ENCODE data around the gene ATAD3A.
A peak's percentile ranks its signal among the peaks of the same experiment; 100 is the strongest.
"Not testable (repeated sequence)": the region's sequence is repeated elsewhere in the genome, so short reads cannot be mapped to it uniquely, and the experiment has no call there.

ATAD3A gene

DNA sequence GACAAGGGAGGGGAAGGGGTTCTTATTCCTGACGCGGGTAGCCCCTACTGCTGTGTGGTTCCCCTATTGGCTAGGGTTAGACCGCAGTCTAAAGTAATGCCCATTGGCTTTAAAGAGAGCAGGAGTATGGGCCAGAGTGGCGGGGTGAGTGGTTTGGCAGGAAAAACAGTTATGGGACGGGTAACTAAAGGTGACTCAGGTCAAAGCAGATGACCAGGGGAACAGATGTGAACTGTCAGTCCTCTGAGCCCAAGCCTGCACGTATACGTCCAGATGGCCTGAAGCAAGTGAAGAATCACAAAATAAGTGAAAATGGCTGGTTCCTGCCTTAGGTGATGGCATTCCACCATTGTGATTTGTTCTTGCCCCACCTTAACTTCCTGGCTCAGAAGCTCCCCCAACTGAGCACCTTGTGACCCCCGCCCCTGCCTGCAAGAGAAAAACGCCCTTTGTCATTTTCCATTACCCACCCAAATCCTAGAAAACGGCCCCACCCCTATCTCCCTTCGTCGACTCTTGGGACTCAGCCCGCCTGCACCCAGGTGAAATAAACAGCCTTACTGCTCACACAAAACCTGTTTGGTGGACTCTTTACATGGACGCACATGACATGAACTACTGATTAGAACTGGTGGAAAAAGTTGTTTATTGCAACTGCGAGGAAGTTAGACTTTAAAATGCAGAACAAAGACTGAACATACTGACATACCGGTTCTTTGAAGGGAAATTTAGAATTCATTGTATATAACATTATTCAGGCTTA lies 41.2 kb upstream of the ATAD3A start:
- peak overlapping the region; percentile 31; the same call in 1 of the 2 replicates for H3K27ac ChIP-seq (ENCODE audit: low read depth, low read length)
- no peaks in the 10 kb centered on the region for H3K9me2 ChIP-seq (replicated peaks; ENCODE audit: insufficient read depth, low read length)
- no peaks in the 10 kb centered on the region for H3K9me3 ChIP-seq (ENCODE audit: insufficient read depth, low read length)
- no peaks in the 10 kb centered on the region for H3K27me3 ChIP-seq (ENCODE audit: low read length)
- H3K9ac ChIP-seq (ENCODE audit: low read length): peak overlapping the region; percentile 85
- TF ChIP-seq EZH2phosphoT487 (conservative IDR thresholded peaks at IDR 0.05; ENCODE audit: low read length): no peak
- TF ChIP-seq, protein P1, sequence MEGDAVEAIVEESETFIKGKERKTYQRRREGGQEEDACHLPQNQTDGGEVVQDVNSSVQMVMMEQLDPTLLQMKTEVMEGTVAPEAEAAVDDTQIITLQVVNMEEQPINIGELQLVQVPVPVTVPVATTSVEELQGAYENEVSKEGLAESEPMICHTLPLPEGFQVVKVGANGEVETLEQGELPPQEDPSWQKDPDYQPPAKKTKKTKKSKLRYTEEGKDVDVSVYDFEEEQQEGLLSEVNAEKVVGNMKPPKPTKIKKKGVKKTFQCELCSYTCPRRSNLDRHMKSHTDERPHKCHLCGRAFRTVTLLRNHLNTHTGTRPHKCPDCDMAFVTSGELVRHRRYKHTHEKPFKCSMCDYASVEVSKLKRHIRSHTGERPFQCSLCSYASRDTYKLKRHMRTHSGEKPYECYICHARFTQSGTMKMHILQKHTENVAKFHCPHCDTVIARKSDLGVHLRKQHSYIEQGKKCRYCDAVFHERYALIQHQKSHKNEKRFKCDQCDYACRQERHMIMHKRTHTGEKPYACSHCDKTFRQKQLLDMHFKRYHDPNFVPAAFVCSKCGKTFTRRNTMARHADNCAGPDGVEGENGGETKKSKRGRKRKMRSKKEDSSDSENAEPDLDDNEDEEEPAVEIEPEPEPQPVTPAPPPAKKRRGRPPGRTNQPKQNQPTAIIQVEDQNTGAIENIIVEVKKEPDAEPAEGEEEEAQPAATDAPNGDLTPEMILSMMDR (IDR thresholded peaks at IDR 0.05; ENCODE audit: insufficient read depth, low read length, poor library complexity, severe bottlenecking): no peak
- H3K4me2 ChIP-seq (ENCODE audit: low read depth, low read length, poor library complexity, severe bottlenecking): peak overlapping the region; percentile 94
- H3K4me3 ChIP-seq (ENCODE audit: insufficient read depth, low read length, poor library complexity, severe bottlenecking): peak overlapping the region; percentile 93
- H3K79me2 ChIP-seq (ENCODE audit: insufficient read depth, low read length): peaks cover 24% of the 10 kb centered on the region
- H2AFZ ChIP-seq (ENCODE audit: low read depth, low read length, severe bottlenecking): peak overlapping the region; percentile 91
- no peaks in the 10 kb centered on the region for H4K20me1 ChIP-seq (ENCODE audit: low read depth, low read length)
- H3K36me3 ChIP-seq (ENCODE audit: low read length): no peaks in the 10 kb centered on the region
- peaks cover 11% of the 10 kb centered on the region for H3F3A ChIP-seq (ENCODE audit: insufficient read depth)

DNA sequence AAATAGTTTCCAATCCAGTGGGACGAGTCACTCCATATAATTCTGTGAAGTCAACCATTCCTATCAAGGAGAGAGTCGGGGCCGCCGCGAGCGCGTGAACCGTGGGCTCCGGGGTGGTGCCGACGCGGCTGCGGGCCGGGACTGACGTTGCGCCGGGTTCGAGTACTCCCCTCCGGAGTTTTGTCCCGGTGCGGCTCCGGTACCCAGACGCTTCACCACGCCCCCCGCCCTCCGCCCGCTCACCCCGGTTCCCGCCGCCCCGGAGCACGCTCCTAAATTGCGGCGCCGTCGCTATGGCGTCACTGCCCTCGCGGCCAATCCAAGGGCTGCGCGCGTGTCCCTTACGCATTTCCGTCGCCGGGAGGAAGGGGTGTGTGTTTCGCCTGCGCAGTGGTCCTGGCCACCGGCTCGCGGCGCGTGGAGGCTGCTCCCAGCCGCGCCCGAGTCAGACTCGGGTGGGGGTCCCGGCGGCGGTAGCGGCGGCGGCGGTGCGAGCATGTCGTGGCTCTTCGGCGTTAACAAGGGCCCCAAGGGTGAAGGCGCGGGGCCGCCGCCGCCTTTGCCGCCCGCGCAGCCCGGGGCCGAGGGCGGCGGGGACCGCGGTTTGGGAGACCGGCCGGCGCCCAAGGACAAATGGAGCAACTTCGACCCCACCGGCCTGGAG lies 40.4 kb upstream of the ATAD3A start, which contains the start of gene ATAD3B:
Gene ATAD3B, plus strand, starts transcription at position 377 of the 664 bp plus-strand sequence. Its CDS starts 120 bp downstream, at position 497.
- peak within 1 kb of the TSS; percentile 85 for H3K9ac ChIP-seq (ENCODE audit: low read length)
- H3K79me2 ChIP-seq (ENCODE audit: insufficient read depth, low read length): peaks cover 26% of the 10 kb centered on the region
- no peaks in the 10 kb centered on the region for H4K20me1 ChIP-seq (ENCODE audit: low read depth, low read length)
- peak within 1 kb of the TSS; percentile 93 for H3K4me3 ChIP-seq (ENCODE audit: insufficient read depth, low read length, poor library complexity, severe bottlenecking)
- no peaks in the 10 kb centered on the region for H3K9me2 ChIP-seq (replicated peaks; ENCODE audit: insufficient read depth, low read length)
- TF ChIP-seq EZH2phosphoT487 (conservative IDR thresholded peaks at IDR 0.05; ENCODE audit: low read length): no peak
- TF ChIP-seq, protein P1 (IDR thresholded peaks at IDR 0.05; ENCODE audit: insufficient read depth, low read length, poor library complexity, severe bottlenecking): no peak
- no peaks in the 10 kb centered on the region for H3K36me3 ChIP-seq (ENCODE audit: low read length)
- peak within 1 kb of the TSS; percentile 94 for H3K4me2 ChIP-seq (ENCODE audit: low read depth, low read length, poor library complexity, severe bottlenecking)
- no peaks in the 10 kb centered on the region for H3K9me3 ChIP-seq (ENCODE audit: insufficient read depth, low read length)
- H2AFZ ChIP-seq (ENCODE audit: low read depth, low read length, severe bottlenecking): peak within 1 kb of the TSS; percentile 91
- peak within 1 kb of the TSS; percentile 31; the same call in 1 of the 2 replicates for H3K27ac ChIP-seq (ENCODE audit: low read depth, low read length)
- no peaks in the 10 kb centered on the region for H3K27me3 ChIP-seq (ENCODE audit: low read length)
- H3F3A ChIP-seq (ENCODE audit: insufficient read depth): peaks cover 11% of the 10 kb centered on the region

DNA sequence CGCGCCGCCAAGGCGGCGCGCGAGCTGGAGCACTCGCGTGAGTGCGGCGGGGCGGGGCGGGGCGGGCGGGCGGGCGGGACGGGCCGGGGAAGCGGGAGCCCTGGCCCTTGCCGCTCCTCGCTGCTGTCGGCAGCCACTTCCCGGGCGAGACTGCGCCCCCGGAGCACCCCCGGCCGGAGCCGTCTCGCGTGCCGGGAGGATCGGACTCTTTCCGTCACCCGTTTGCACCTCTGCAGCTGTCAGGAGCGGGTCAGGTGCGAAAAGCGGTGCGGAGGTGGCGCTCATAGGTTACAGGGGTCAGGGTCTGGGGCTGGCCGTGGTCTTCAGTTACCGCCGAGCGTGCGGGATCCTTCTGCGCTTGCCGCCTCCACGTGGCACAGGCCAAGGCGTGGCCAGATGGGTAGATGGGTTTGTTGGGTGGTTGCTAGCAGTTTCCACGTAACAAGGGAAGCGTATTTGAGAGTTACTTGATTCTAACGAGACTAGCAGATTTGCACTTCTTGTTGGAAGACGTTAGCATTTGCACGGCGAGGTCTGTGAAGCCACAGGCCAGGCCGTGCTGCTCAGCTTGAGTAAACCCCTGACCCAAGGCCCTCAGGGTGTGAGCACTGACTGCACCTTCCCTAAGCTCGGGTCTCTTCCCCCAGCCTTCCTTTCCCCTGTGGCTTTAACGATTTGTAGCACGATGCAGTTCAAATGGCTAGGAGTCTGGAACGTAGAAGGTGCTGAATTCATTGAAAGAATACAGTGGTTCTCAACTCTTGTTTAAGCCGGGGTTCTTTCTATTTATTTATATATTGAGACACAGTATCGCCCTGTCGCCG lies 39.7 kb upstream of the ATAD3A start:
- Histone ChIP-seq H3K9ac (ENCODE audit: low read length) (peak overlapping the region; percentile 85), H3K4me2 (ENCODE audit: low read depth, low read length, poor library complexity, severe bottlenecking) (peak overlapping the region; percentile 72), H3K79me2 (ENCODE audit: insufficient read depth, low read length) (peaks cover 34% of the 10 kb centered on the region), H3F3A (ENCODE audit: insufficient read depth) (peaks cover 11% of the 10 kb centered on the region), H3K4me3 (ENCODE audit: insufficient read depth, low read length, poor library complexity, severe bottlenecking) (peak overlapping the region; percentile 93)
- H3K27me3 ChIP-seq (ENCODE audit: low read length); H3K9me2 ChIP-seq (replicated peaks; ENCODE audit: insufficient read depth, low read length); H3K36me3 ChIP-seq (ENCODE audit: low read length); H2AFZ ChIP-seq (ENCODE audit: low read depth, low read length, severe bottlenecking); H4K20me1 ChIP-seq (ENCODE audit: low read depth, low read length); H3K27ac ChIP-seq (ENCODE audit: low read depth, low read length); H3K9me3 ChIP-seq (ENCODE audit: insufficient read depth, low read length): not testable (repeated sequence)

DNA sequence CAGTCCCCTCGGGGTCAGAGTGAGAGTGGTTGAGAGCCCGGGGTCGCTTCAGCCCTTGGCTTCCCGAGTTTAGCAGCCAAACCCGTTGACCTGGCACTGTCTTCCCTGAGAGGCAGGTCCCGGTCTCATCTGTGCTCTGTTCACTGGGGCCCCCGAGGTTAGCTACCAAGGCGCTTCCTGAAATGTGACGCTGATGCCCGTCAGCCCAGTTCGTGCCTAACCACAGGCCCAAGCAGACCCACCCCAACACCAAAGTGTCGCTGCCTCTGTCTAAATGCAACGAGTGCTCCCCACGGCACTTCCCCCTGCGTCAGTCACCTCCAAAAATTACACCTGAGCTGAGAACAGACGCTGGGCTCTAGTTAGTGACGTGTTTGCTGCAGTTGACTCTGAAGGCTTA lies 36.0 kb upstream of the ATAD3A start:
- not testable (repeated sequence) for H3K27me3 ChIP-seq (ENCODE audit: low read length); H3F3A ChIP-seq (ENCODE audit: insufficient read depth); H3K36me3 ChIP-seq (ENCODE audit: low read length); H3K9ac ChIP-seq (ENCODE audit: low read length); H4K20me1 ChIP-seq (ENCODE audit: low read depth, low read length); H3K4me2 ChIP-seq (ENCODE audit: low read depth, low read length, poor library complexity, severe bottlenecking); H3K4me3 ChIP-seq (ENCODE audit: insufficient read depth, low read length, poor library complexity, severe bottlenecking); H2AFZ ChIP-seq (ENCODE audit: low read depth, low read length, severe bottlenecking); H3K9me2 ChIP-seq (replicated peaks; ENCODE audit: insufficient read depth, low read length); H3K9me3 ChIP-seq (ENCODE audit: insufficient read depth, low read length); H3K27ac ChIP-seq (ENCODE audit: low read depth, low read length)
- H3K79me2 ChIP-seq (ENCODE audit: insufficient read depth, low read length): peaks cover 35% of the 10 kb centered on the region

Measured in SU-DHL-6 (cell line).